NT2/D1 (cell line): ENCODE results near the gene TMCO4.

Source experiments
- YY1 ChIP-seq: IDR thresholded peaks from 2 replicates; pipeline ENCODE4 v1.6.1; 2011; ENCODE audit not compliant: insufficient read length, insufficient read depth
- ZNF274 ChIP-seq: IDR thresholded peaks from 2 replicates; pipeline ENCODE4 v1.6.1; 2011; ENCODE audit warnings: mild to moderate bottlenecking, low read depth, low read length

DNA sequence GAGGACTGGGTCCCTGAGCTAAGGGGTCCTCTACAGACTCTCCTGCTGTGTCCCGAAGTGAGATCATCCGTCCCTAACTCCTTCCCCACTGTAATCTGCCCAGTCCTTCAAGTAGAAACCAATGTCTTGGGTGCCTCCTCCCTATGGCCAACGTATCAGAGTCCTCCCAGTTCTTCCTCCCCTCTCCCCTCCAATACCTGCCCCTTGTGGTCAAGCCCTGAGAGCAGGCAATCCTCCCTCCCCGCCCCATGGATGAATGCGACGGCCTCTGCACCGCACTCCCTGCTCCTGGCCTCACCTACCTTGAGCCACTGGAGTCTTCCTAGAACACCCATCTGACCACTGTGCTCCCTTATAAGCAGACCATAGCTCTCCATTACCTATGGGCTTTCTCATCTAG, 103.9 kb downstream of the TMCO4 start:
- TF ChIP-seq ZNF274: no peak
- no peak for TF ChIP-seq YY1
